HG02588 (cell line): Measurements from ENCODE around the gene AFF1.
"Not testable (repeated sequence)": the region's sequence is repeated elsewhere in the genome, so short reads cannot be mapped to it uniquely, and the experiment has no call there.

ENCODE experiments used
- ATAC-seq: cut with Tn5 transposase; IDR thresholded peaks from one replicate; pipeline ENCODE4 v1.9.1; 2021; ENCODE audit warnings: mild to moderate bottlenecking, moderate library complexity; ENCODE audit not compliant: unreplicated experiment

AFF1 gene

DNA sequence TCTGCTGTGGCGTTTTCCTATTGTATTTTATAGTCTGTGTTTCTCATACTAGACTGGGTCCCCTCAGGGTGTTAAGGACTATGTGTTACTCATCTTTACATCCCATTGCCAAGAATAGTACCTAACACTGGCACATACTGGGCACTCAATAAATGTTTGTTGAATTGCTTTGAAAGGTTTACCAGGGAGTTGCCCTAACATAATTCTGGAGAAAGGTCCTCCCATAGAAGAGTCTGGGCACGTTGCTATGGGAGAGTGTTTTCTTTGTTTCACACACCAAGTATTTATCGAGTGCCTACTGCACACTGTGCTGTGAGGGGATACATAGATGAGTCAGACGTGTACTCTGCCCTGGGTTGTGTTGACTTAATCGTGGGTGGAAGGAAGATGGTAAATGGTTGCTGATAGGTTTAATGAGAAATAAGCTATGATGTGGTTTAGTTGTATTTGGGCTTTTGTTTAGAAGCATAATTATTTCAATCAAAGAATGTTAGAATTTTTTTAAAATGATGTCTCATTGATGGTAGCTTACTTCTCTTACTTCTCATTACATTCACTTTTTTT, 42.9 kb downstream of the AFF1 start:
- ATAC-seq: peak; percentile 87

GRCh38 chr4:86978709-86979108, 43.9 kb downstream of the AFF1 start:
- no peak for ATAC-seq

DNA sequence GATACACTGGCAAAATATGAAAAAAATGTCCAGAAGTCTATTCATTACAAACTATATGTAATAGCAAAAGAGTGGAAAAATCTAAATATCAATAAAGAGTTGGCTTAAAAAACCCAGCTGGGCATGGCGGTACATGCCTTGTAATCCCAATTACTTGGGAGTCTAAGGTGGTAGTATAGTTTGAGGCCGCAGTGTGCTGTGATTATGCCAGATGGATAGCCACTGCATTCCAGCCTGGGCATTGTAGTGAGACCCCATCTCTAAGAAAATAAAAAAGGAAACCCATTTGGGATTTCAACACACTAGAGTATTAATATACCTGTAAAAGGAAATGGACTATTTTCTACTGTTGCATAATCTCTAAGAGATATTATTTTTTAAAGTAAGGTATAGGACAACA, 45.4 kb downstream of the AFF1 start:
- no peak for ATAC-seq

DNA sequence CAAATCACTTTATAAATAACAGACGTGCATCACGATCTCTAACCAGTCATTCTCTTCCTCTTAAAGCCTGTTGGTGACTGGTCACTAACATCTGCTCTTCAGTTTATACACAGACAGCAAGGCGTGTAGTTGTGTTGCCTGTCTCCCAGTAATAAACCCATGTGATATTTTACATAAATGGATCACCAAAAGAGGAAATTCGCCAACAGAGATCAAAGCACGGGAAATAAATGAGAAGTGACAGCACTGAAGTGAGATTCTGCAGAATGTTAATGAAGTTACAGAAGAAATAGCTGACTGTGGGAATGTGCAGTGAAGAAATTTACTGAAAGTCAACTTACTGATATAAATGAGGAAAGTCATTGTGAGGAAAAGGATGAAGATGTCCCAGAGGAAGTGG, 47.0 kb downstream of the AFF1 start:
- ATAC-seq: no peak

GRCh38 chr4:86985852-86986251, 51.0 kb downstream of the AFF1 start:
- ATAC-seq: not testable (repeated sequence)

GRCh38 chr4:86989658-86990057, 54.8 kb downstream of the AFF1 start:
- ATAC-seq: not testable (repeated sequence)

- ATAC-seq: no peak
Observed at GRCh38 chr4:86990510-86990909, 55.7 kb downstream of the AFF1 start.

DNA sequence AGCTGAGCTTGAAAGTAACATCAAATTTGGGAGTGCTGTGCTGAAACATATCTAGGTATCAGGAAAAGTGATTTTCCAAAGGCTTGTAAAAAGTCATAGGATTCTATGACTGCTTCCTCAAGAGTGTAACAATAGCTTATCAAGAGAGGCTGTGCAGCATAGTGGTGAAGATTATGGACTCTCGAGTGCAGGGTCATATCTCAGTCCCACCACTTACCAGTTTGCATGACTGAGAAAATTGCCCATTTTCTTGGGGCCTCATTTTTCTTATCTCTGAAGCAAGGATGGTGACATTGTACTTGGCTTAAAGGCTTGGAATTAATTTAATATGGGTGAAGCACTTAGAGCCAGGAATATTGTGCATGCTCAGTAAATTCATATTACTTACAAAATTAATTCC, 57.2 kb downstream of the AFF1 start:
- no peak for ATAC-seq

DNA sequence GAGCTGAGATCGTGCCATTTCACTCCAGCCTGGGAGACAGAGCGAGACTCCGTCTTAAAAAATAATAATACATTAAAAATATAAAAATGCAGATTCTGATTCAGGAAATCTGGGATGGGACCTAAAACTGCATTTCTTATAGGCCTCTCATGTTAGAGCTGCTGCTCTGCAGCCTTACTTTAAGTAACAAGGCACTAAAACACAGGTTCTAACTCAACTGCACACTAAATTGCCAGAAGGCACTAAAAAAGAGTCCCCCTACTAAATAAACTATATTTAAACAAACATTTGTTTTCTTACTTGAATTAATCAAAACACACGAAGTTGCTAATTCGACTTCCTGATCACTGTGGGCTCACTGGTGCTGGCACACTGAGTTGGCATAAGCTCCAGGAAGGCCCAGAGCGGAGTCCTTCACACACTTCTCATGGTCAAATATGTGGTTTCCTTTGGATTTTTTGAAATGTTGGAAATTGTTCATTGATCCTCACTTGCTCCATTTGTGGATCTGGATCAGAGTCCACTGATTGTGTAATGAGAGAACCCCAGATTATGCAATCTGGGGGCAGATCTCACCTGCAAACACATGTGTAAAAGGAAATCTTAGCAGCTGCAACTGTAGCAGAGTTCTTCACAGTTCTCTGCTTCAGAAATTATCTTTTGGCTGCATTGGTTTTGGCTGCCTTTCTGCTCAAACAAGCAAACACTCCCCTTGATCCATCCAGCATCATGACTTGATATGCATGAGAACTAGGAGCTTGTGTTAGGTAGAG, 59.3 kb downstream of the AFF1 start:
- ATAC-seq: no peak

DNA sequence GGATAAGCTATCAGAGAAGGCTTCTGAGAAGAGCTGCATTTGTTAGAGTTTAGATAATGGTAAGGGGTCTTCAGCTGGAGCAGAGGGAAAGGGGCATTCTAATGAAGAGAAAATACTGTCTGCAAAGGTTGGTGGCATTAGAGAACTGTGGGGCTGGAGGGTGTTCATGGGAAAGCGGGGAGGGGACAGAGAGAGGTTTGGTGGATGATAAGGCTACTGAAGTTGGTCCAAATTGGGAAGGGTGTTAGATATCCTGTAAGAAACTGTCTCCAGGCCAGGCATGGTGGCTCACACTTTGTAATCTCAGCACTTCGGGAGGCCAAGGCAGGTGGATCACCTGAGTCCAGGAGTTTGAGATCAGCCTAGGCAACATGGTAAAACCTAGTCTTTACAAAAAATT, 59.9 kb downstream of the AFF1 start:
- no peak for ATAC-seq

DNA sequence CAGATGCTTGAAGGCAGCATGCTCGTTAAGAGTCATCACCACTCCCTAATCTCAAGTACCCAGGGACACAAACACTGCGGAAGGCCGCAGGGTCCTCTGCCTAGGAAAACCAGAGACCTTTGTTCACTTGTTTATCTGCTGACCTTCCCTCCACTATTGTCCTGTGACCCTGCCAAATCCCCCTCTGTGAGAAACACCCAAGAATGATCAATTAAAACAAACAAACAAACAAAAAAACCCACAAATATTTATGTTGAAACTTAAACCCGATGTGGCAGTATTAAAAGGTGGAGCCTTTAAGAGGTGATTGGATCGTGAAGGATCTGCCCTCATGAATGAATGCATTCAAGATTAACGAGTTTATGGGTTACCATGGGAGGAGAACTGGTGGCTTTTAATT, 61.7 kb downstream of the AFF1 start:
- ATAC-seq: not testable (repeated sequence)

DNA sequence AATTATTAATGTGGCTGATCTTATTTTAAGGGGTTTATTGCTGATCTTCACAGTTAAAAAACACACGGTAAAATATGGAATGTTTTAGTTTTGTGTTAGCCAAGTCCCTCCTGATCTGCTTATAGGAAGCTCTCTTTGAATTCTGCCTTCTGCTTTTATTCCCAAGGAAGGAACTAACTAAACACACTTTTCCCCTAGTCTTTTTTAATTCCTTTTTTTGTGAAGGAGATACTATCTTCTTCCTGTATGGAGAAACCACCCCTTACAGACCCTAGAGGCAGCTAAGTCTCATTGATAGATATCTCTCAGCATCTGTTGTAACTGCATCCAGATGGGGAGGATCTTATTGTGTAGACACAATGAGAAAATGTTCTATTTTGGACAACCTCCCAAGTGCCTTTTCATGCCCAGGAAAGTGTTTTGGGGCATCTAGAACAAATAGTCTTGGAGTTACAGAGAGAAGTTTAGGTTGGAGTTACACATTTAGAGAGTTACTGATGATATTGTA, 64.4 kb downstream of the AFF1 start:
- no peak for ATAC-seq

- no peak for ATAC-seq
Observed at GRCh38 chr4:87002682-87003043, 67.9 kb downstream of the AFF1 start.

GRCh38 chr4:87003266-87003665, 68.5 kb downstream of the AFF1 start:
- ATAC-seq: no peak

- no peak for ATAC-seq
Observed at GRCh38 chr4:87005369-87005689, 70.5 kb downstream of the AFF1 start.

- ATAC-seq: no peak
Observed at GRCh38 chr4:87005690-87006425, 71.0 kb downstream of the AFF1 start.

- no peak for ATAC-seq
Observed at GRCh38 chr4:87006426-87006675, 71.5 kb downstream of the AFF1 start.

DNA sequence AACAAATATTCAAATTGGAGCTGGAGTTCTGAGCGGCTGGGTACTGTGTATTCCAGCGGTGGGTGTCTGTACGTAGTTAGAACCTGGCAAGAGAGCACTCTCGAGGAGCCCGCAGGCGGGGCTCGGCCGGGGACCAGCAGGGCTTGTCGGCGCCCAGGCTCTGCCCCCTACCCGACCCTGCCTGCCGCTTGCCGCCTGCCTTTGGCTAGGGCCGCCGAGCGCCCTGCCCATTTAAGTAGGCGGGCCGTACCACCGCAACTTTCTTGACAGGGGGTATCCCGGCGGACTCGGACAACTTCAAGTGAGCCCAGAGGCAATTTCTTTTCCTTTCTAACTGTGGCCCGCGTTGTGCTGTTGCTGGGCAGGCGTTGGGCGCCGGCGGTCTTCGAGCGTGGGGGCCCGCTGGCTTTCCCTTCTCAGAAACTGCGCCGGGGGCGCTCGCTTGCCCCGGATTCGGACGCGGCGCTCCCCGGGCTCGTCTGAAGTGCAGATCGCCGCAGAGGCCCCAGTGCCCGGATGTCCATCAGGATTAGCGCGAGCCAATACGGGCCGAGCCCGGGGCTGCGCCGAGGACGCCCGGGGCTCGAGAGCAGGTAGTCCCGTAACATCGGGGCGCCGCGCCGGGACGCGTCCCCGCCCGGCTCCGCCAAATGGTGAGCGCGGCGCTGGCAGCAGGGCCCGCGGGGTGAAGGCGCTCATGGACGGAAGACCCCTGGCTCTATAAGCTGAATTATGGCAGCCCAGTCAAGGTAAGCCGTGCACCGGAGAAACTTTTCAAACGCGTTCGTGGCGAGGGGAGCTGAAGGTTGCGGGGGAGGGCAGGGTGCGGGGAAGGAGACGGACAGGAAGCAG, 72.1 kb downstream of the AFF1 start:
- ATAC-seq: peak; percentile 77

GRCh38 chr4:87007528-87008446, 73.0 kb downstream of the AFF1 start:
- ATAC-seq: no peak

- ATAC-seq: no peak
Observed at GRCh38 chr4:87009095-87009648, 74.4 kb downstream of the AFF1 start.
